H7 (cell line): ENCODE measurements around the gene NAT10. TPM values are rescaled to one million over a fixed set of nuclear protein-coding genes. Genes with fewer than 3 reads are reported as not detected.

ENCODE experiments used
- DNase-seq: peaks from one replicate; pipeline ENCODE4 v3.0.0; 2012
- H3K27me3 ChIP-seq: 2 replicates; pipeline ENCODE4 v1.6.0; 2011; ENCODE audit warnings: mild to moderate bottlenecking, low read length; ENCODE audit not compliant: control insufficient read depth, insufficient read depth
- H3K36me3 ChIP-seq: replicated peaks from 2 replicates; pipeline ENCODE4 v1.5.1; 2011; ENCODE audit warnings: low read length; ENCODE audit not compliant: control insufficient read depth, insufficient read depth
- H3K4me3 ChIP-seq: 2 replicates; pipeline ENCODE4 v1.5.1; 2011; ENCODE audit warnings: low read depth, mild to moderate bottlenecking, control low read depth, low read length, moderate library complexity; ENCODE audit not compliant: insufficient read depth
- total RNA-seq: library from RNA; depleted of rRNA; stranded (reverse); fragments of >200 nt; shearing (Covaris generic); gene quantifications from 2 replicates; pipeline ENCODE4 v1.2.3, GENCODE V29; 2014

NAT10 gene
- total RNA-seq, 1 experiment from 2014 or later, result 55.5 TPM

GRCh38 chr11:34162856-34163255 is 57.4 kb downstream of the NAT10 start:
- no peak for DNase-seq
- Histone ChIP-seq H3K4me3 (no peak overlapping the region), H3K36me3 (no peaks in the 10 kb centered on the region; the same call in 1 of the 2 replicates), H3K27me3 (no peaks in the 10 kb centered on the region)

- Histone ChIP-seq H3K27me3 (no peaks in the 10 kb centered on the region), H3K4me3 (no peak overlapping the region), H3K36me3 (no peaks in the 10 kb centered on the region)
- DNase-seq, result no peak
Observed at GRCh38 chr11:34165121-34165520, 59.7 kb downstream of the NAT10 start.

- no peaks in the 10 kb centered on the region for H3K36me3 ChIP-seq
- H3K4me3 ChIP-seq, result no peak overlapping the region
- peak; percentile 80 for DNase-seq
- H3K27me3 ChIP-seq, result no peaks in the 10 kb centered on the region
Observed at GRCh38 chr11:34165786-34166555, 60.5 kb downstream of the NAT10 start.

GRCh38 chr11:34166806-34167740 is 61.6 kb downstream of the NAT10 start:
- no peaks in the 10 kb centered on the region for H3K27me3 ChIP-seq
- no peaks in the 10 kb centered on the region for H3K36me3 ChIP-seq
- H3K4me3 ChIP-seq, result no peak overlapping the region
- DNase-seq, result no peak

- Histone ChIP-seq H3K27me3 (no peaks in the 10 kb centered on the region), H3K36me3 (no peaks in the 10 kb centered on the region), H3K4me3 (no peak overlapping the region)
- no peak for DNase-seq
Observed at GRCh38 chr11:34167961-34168360, 62.5 kb downstream of the NAT10 start.

GRCh38 chr11:34168642-34169420 is 63.4 kb downstream of the NAT10 start:
- no peak for DNase-seq
- Histone ChIP-seq H3K4me3 (no peak overlapping the region), H3K36me3 (no peaks in the 10 kb centered on the region), H3K27me3 (no peaks in the 10 kb centered on the region)

GRCh38 chr11:34169686-34170085 is 64.3 kb downstream of the NAT10 start:
- Histone ChIP-seq H3K27me3 (no peaks in the 10 kb centered on the region), H3K36me3 (no peaks in the 10 kb centered on the region), H3K4me3 (no peak overlapping the region)
- no peak for DNase-seq

GRCh38 chr11:34173050-34173449 is 67.6 kb downstream of the NAT10 start:
- no peak overlapping the region for H3K4me3 ChIP-seq
- H3K36me3 ChIP-seq, result no peaks in the 10 kb centered on the region
- no peak for DNase-seq
- no peaks in the 10 kb centered on the region for H3K27me3 ChIP-seq

GRCh38 chr11:34174412-34175041 is 69.1 kb downstream of the NAT10 start:
- Histone ChIP-seq H3K4me3 (peak overlapping the region; percentile 32), H3K36me3 (no peaks in the 10 kb centered on the region), H3K27me3 (no peaks in the 10 kb centered on the region)
- peak; percentile 98 for DNase-seq

- Histone ChIP-seq H3K4me3 (no peak overlapping the region), H3K27me3 (no peaks in the 10 kb centered on the region), H3K36me3 (no peaks in the 10 kb centered on the region)
- no peak for DNase-seq
Observed at GRCh38 chr11:34175284-34176019, 70.0 kb downstream of the NAT10 start.

GRCh38 chr11:34176751-34177209 is 71.4 kb downstream of the NAT10 start:
- H3K36me3 ChIP-seq, result no peaks in the 10 kb centered on the region
- H3K27me3 ChIP-seq, result no peaks in the 10 kb centered on the region
- no peak for DNase-seq
- no peak overlapping the region for H3K4me3 ChIP-seq

- Histone ChIP-seq H3K36me3 (no peaks in the 10 kb centered on the region), H3K27me3 (no peaks in the 10 kb centered on the region), H3K4me3 (no peak overlapping the region)
- no peak for DNase-seq
Observed at GRCh38 chr11:34178209-34178821, 72.9 kb downstream of the NAT10 start.

- H3K27me3 ChIP-seq, result no peaks in the 10 kb centered on the region
- DNase-seq, result no peak
- no peak overlapping the region for H3K4me3 ChIP-seq
- H3K36me3 ChIP-seq, result no peaks in the 10 kb centered on the region
Observed at GRCh38 chr11:34179026-34179675, 73.7 kb downstream of the NAT10 start.
